ENCODE results near the gene SORBS2. TPM values are rescaled to one million over a fixed set of nuclear protein-coding genes. Genes with fewer than 3 reads are reported as not detected.

SORBS2 gene
- total RNA-seq, 1 experiment from 2014 or later = 8.4 TPM

DNA sequence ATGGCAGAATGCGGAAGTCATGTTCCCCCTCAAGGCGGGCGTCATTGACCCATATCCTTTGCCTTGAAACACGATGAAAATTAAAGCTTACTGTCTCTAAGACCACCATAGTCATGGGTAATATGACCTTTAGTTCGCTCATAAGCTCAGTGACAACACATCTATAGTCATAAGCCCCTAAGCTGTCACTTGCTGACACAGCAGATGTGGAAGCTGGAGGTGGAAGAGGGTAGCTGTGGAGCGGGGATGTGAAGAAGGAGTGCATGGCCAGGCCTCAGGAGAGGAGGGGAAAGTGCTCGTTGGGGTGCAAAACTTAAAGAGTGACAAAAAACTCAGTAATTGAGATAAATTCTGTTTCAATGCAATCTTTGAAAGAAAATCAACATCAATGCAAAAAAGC is 142.7 kb downstream of the SORBS2 start:
- intact Hi-C loops (cut with micrococcal nuclease; ENCODE audit: unreplicated experiment) = no loop called here
- Histone ChIP-seq H3K27ac (ENCODE audit: low read length) (no peak overlapping the region), H3K4me3 (ENCODE audit: low read depth in 2 of 2, low read length in 2 of 2) (no peak overlapping the region), H3K9me3 (ENCODE audit: control insufficient read depth, insufficient read depth, low read depth, low read length) (no peaks in the 10 kb centered on the region), H3K27me3 (ENCODE audit: control insufficient read depth, insufficient read depth, low read length) (no peaks in the 10 kb centered on the region), H3K36me3 (ENCODE audit: control insufficient read depth, insufficient read depth, low read length) (no peaks in the 10 kb centered on the region), H3K4me1 (ENCODE audit: control insufficient read depth, insufficient read depth, low read length) (no peaks in the 10 kb centered on the region)
- ChIA-PET POLR2A (no interaction called here), CTCF (no interaction called here)
- DNase-seq (ENCODE audit: low read depth, low spot score) (no peak), ATAC-seq (no peak)
- in situ Hi-C loops (cut with HindIII; ENCODE audit: low pct_unique_long_range_greater_than_20kb, low sequenced_read_pairs) = no loop called here
- BruUV-seq (replicated peaks) = no TSS peak
- TF ChIP-seq, protein P1, sequence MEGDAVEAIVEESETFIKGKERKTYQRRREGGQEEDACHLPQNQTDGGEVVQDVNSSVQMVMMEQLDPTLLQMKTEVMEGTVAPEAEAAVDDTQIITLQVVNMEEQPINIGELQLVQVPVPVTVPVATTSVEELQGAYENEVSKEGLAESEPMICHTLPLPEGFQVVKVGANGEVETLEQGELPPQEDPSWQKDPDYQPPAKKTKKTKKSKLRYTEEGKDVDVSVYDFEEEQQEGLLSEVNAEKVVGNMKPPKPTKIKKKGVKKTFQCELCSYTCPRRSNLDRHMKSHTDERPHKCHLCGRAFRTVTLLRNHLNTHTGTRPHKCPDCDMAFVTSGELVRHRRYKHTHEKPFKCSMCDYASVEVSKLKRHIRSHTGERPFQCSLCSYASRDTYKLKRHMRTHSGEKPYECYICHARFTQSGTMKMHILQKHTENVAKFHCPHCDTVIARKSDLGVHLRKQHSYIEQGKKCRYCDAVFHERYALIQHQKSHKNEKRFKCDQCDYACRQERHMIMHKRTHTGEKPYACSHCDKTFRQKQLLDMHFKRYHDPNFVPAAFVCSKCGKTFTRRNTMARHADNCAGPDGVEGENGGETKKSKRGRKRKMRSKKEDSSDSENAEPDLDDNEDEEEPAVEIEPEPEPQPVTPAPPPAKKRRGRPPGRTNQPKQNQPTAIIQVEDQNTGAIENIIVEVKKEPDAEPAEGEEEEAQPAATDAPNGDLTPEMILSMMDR (IDR thresholded peaks at IDR 0.05) = no peak
- TF ChIP-seq SIN3A (IDR thresholded peaks at IDR 0.05; ENCODE audit: borderline replicate concordance, insufficient read depth, low read depth, low read length) = no peak
- TF ChIP-seq, protein P2, sequence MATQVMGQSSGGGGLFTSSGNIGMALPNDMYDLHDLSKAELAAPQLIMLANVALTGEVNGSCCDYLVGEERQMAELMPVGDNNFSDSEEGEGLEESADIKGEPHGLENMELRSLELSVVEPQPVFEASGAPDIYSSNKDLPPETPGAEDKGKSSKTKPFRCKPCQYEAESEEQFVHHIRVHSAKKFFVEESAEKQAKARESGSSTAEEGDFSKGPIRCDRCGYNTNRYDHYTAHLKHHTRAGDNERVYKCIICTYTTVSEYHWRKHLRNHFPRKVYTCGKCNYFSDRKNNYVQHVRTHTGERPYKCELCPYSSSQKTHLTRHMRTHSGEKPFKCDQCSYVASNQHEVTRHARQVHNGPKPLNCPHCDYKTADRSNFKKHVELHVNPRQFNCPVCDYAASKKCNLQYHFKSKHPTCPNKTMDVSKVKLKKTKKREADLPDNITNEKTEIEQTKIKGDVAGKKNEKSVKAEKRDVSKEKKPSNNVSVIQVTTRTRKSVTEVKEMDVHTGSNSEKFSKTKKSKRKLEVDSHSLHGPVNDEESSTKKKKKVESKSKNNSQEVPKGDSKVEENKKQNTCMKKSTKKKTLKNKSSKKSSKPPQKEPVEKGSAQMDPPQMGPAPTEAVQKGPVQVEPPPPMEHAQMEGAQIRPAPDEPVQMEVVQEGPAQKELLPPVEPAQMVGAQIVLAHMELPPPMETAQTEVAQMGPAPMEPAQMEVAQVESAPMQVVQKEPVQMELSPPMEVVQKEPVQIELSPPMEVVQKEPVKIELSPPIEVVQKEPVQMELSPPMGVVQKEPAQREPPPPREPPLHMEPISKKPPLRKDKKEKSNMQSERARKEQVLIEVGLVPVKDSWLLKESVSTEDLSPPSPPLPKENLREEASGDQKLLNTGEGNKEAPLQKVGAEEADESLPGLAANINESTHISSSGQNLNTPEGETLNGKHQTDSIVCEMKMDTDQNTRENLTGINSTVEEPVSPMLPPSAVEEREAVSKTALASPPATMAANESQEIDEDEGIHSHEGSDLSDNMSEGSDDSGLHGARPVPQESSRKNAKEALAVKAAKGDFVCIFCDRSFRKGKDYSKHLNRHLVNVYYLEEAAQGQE (IDR thresholded peaks at IDR 0.05; ENCODE audit: insufficient read depth in 1 of 2, low read depth in 2 of 2, low read length in 1 of 2) = no peak

DNA sequence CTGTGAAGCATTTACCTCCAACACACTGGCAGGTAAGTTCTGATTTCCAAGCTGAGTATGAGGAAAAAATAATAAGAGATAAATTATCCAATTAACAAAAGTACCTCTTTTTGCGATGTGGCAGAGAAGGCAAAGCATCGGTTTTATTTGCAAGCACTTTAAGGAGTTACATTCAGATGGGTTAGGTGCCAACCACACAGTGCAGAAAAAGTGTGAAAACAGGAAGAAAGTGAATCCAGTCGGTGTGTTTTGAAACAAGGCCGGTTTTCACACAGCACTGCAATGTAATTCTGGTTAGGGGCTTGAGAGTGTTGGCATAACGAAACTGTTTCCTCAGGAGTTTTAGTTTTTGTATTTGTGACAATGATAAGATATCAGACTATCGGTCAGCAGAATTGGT is 145.8 kb downstream of the SORBS2 start:
- ATAC-seq (no peak), DNase-seq (ENCODE audit: low read depth, low spot score) (no peak)
- CTCF ChIA-PET = no interaction called here
- in situ Hi-C loops (cut with HindIII; ENCODE audit: low pct_unique_long_range_greater_than_20kb, low sequenced_read_pairs) (no loop called here), intact Hi-C loops (cut with micrococcal nuclease; ENCODE audit: unreplicated experiment) (no loop called here)
- H3K4me1 ChIP-seq (ENCODE audit: control insufficient read depth, insufficient read depth, low read length) = no peaks in the 10 kb centered on the region
- no peak overlapping the region for H3K27ac ChIP-seq (ENCODE audit: low read length)
- H3K4me3 ChIP-seq (ENCODE audit: low read depth in 2 of 2, low read length in 2 of 2) = no peak overlapping the region
- no peaks in the 10 kb centered on the region for H3K9me3 ChIP-seq (ENCODE audit: control insufficient read depth, insufficient read depth, low read depth, low read length)
- no peaks in the 10 kb centered on the region for H3K27me3 ChIP-seq (ENCODE audit: control insufficient read depth, insufficient read depth, low read length)
- POLR2A ChIA-PET = no interaction called here
- no peaks in the 10 kb centered on the region for H3K36me3 ChIP-seq (ENCODE audit: control insufficient read depth, insufficient read depth, low read length)
- TF ChIP-seq SIN3A (IDR thresholded peaks at IDR 0.05; ENCODE audit: borderline replicate concordance, insufficient read depth, low read depth, low read length) (no peak), TCF7L2 (IDR thresholded peaks at IDR 0.05; ENCODE audit: low read depth, low read length) (no peak), POLR2AphosphoS5 (IDR thresholded peaks at IDR 0.05; ENCODE audit: low read depth, low read length) (no peak)
- TF ChIP-seq, protein P2 (IDR thresholded peaks at IDR 0.05; ENCODE audit: insufficient read depth in 1 of 2, low read depth in 2 of 2, low read length in 1 of 2) = no peak
- TF ChIP-seq, protein P1 (IDR thresholded peaks at IDR 0.05) = no peak
- no TSS peak for BruUV-seq (replicated peaks)
